ENCODE results near the gene STAMBP. TPM values are rescaled to one million over a fixed set of nuclear protein-coding genes. Genes with fewer than 3 reads are reported as not detected.

STAMBP gene
- total RNA-seq, 2 experiments from 2014 or later = 80.5 to 80.7 TPM

DNA sequence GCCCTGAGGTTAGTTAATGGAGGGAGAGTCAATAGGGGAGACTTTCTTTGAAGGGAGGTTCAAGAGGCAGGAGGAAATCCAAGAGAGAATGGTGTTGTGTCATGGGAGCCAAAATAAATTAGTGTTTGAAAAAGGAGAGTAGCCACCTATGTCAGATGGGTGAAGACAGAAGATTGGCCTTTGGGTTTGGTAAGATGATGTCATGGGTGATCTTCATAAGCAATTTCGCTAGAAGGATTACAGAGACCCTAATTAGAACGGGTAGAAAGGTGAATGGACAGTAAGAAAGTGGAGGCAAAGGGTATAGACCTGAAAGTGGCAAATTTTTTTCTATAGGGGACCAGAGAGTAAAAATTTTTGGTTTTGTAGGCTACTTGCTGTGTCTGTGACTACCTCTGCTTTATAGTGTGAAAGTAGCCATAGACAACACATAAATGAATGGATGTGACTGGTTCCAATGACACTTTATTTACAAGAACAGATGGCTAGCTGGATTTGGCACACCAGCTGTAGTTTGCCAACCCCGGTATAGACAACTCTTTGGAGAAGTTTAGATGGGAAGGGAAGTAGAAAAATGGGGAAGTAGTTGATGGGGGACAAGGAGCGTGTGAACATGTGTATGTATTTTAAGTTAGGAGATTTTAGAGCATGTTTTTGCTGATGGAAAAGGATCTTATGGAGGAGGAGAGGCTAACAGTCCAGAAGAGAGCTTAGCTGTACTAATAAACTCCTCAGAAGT is 9.3 kb downstream of the STAMBP start:
- H3K4me1 Mint-ChIP-seq (ENCODE audit: low read depth) = peaks cover 24% of the 10 kb centered on the region
- peaks cover 31% of the 10 kb centered on the region for H3K36me3 Mint-ChIP-seq (ENCODE audit: low read depth)
- no peak for DNase-seq
- H3K27me3 Mint-ChIP-seq (ENCODE audit: low read depth) = no peaks in the 10 kb centered on the region
- intact Hi-C loops (cut with micrococcal nuclease) = no loop called here
- CTCF ChIA-PET = interaction anchor here (0.9 to 2.1 kb wide), 2 partner anchors 12 to 309 kb away, joined by 3 to 6 read pairs; no protein-coding TSS in a partner anchor
- no peaks in the 10 kb centered on the region for H3K9me3 Mint-ChIP-seq
- H3K4me3 Mint-ChIP-seq = no peak overlapping the region
- no peak overlapping the region for H3K27ac Mint-ChIP-seq

DNA sequence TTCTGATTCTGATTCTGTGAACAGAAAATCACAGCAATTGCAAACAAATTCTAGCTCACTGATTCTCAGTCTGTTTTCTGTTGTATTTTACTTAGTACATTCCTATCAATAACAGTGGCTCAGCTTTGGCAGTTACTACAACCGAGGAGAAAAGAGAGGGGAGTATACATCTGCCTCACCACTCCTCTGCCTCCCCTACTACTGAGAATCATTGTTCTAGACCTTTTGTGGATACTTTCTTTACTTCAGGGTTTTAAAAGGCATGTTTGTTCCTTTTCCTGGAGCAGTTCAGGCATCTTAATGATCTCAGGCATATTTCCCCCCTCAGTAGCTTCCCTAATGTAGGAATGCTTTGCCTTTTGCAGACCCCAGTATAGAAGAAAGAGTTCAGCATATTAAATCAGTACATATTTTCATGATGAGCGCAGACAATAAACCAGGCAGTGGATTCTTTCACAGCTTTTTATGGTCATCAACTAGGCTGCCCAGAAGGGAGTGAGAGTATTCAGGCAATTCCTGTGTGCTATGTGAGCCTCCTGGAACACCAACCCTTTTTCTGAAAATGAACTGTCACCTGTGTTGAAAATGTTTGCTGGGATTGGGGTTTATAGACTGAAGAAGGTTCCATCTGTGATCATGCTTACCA is 10.3 kb downstream of the STAMBP start:
- Mint-ChIP-seq H3K9me3 (no peaks in the 10 kb centered on the region), H3K27me3 (ENCODE audit: low read depth) (no peaks in the 10 kb centered on the region), H3K27ac (no peak overlapping the region), H3K4me3 (no peak overlapping the region), H3K4me1 (ENCODE audit: low read depth) (peaks cover 24% of the 10 kb centered on the region), H3K36me3 (ENCODE audit: low read depth) (peaks cover 30% of the 10 kb centered on the region)
- CTCF ChIA-PET = interaction anchor here (0.9 to 2.2 kb wide), 4 partner anchors 11 to 308 kb away, joined by 3 to 9 read pairs (median 7); partner anchors contain the start of gene STAMBP
- intact Hi-C loops (cut with micrococcal nuclease) = no loop called here
- no peak for DNase-seq

DNA sequence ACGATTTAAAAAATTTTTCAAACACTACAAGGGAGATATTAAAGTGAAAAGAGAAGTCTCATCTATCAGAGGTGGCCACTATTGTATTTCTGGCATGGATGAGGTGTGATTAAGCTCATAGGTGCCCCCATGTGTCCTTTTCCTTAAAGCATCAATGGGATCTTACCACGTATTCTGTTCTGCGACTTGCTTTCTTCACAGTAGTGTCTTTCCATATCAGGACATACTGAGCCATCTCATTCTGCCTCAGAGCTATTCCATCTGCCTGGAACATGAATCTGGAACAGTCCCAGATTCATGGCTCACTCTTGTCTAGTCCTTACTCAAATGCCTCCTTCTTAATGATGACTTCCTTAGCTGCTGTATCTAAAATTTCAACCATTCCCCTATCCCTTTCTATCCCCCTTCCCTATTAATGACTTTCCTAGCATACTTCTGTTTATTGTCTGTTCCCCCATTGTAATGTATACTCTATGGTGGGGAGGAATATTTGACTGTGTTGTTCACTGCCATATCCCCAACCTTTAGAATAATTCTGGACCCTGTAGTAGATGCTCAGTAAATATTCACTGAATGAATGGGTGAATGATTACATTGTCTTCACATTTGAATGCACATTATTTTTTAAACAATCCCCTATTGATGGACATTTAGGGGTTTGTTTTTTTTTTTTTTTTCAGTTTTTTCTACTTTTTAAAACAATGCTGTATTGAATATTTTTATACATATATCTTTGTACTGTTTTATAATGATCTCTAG is 11.1 kb downstream of the STAMBP start:
- no peak overlapping the region for H3K27ac Mint-ChIP-seq
- H3K4me1 Mint-ChIP-seq (ENCODE audit: low read depth) = peaks cover 21% of the 10 kb centered on the region
- intact Hi-C loops (cut with micrococcal nuclease) = no loop called here
- no peak for DNase-seq
- no peaks in the 10 kb centered on the region for H3K9me3 Mint-ChIP-seq
- peaks cover 32% of the 10 kb centered on the region for H3K36me3 Mint-ChIP-seq (ENCODE audit: low read depth)
- no peak overlapping the region for H3K4me3 Mint-ChIP-seq
- no peaks in the 10 kb centered on the region for H3K27me3 Mint-ChIP-seq (ENCODE audit: low read depth)
- CTCF ChIA-PET = interaction anchor here (1.5 to 2.2 kb wide), 3 partner anchors 12 to 307 kb away, joined by 6 to 9 read pairs (median 8); partner anchors contain the start of gene STAMBP

- CTCF ChIA-PET = interaction anchor here (0.6 to 0.9 kb wide), 2 partner anchors 314 to 336 kb away, joined by 3 to 4 read pairs; partner anchors contain the start of gene MOB1A
- H3K27ac Mint-ChIP-seq = no peak overlapping the region
- H3K4me3 Mint-ChIP-seq = no peak overlapping the region
- H3K9me3 Mint-ChIP-seq = no peaks in the 10 kb centered on the region
- H3K4me1 Mint-ChIP-seq (ENCODE audit: low read depth) = peaks cover 18% of the 10 kb centered on the region
- peaks cover 40% of the 10 kb centered on the region for H3K36me3 Mint-ChIP-seq (ENCODE audit: low read depth)
- intact Hi-C loops (cut with micrococcal nuclease) = no loop called here
- H3K27me3 Mint-ChIP-seq (ENCODE audit: low read depth) = no peaks in the 10 kb centered on the region
- no peak for DNase-seq
Observed at GRCh38 chr2:73841912-73842738, 13.4 kb downstream of the STAMBP start.

DNA sequence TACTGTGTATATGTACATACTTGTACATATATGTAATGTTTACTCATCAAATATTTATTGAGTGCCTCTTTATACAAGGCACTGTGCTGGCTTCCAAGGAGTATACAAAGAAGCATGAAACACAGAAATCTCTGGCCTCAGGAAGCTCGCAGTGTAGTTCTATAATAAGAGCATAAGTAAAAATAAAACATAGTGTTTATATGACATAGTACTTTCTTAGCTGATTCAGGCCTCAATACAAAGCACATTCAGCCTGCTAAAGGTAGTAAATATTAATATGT is 13.9 kb downstream of the STAMBP start:
- no peak overlapping the region for H3K4me3 Mint-ChIP-seq
- H3K27me3 Mint-ChIP-seq (ENCODE audit: low read depth) = no peaks in the 10 kb centered on the region
- no peaks in the 10 kb centered on the region for H3K9me3 Mint-ChIP-seq
- CTCF ChIA-PET = no interaction called here
- no peak overlapping the region for H3K27ac Mint-ChIP-seq
- DNase-seq = no peak
- H3K4me1 Mint-ChIP-seq (ENCODE audit: low read depth) = peaks cover 17% of the 10 kb centered on the region
- peaks cover 42% of the 10 kb centered on the region for H3K36me3 Mint-ChIP-seq (ENCODE audit: low read depth)
- intact Hi-C loops (cut with micrococcal nuclease) = no loop called here

DNA sequence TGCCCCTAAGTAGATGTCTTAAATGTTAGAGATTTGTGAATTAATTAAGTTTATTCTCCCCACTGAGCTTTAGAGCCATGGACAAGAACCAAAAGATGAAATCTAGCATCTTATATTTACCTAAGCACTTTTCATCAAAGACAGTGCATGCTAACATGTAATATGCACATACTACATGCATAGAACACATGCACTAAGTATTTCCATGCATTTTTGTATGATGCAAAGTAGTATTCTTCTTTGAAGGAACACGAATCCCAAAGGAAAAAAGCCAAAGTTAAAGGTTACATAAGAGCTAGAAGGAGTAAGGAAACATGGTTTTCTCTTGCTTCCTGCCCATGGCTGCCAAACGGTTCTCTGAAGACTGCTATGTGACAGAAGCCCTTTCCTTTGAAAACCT is 15.3 kb downstream of the STAMBP start:
- intact Hi-C loops (cut with micrococcal nuclease) = no loop called here
- H3K4me3 Mint-ChIP-seq = no peak overlapping the region
- CTCF ChIA-PET = interaction anchor here (1.6 kb wide), 1 partner anchor 17 kb away, joined by 6 read pairs; no protein-coding TSS in a partner anchor
- peaks cover 39% of the 10 kb centered on the region for H3K36me3 Mint-ChIP-seq (ENCODE audit: low read depth)
- no peak for DNase-seq
- no peaks in the 10 kb centered on the region for H3K9me3 Mint-ChIP-seq
- H3K4me1 Mint-ChIP-seq (ENCODE audit: low read depth) = peaks cover 10% of the 10 kb centered on the region
- no peak overlapping the region for H3K27ac Mint-ChIP-seq
- H3K27me3 Mint-ChIP-seq (ENCODE audit: low read depth) = no peaks in the 10 kb centered on the region

- H3K36me3 Mint-ChIP-seq (ENCODE audit: low read depth) = peaks cover 34% of the 10 kb centered on the region
- H3K4me3 Mint-ChIP-seq = no peak overlapping the region
- H3K27me3 Mint-ChIP-seq (ENCODE audit: low read depth) = no peaks in the 10 kb centered on the region
- DNase-seq = no peak
- H3K9me3 Mint-ChIP-seq = no peaks in the 10 kb centered on the region
- H3K4me1 Mint-ChIP-seq (ENCODE audit: low read depth) = peaks cover 5% of the 10 kb centered on the region
- CTCF ChIA-PET = no interaction called here
- H3K27ac Mint-ChIP-seq = no peak overlapping the region
- intact Hi-C loops (cut with micrococcal nuclease) = no loop called here
Observed at GRCh38 chr2:73850009-73850408, 21.2 kb downstream of the STAMBP start.

- Mint-ChIP-seq H3K4me1 (ENCODE audit: low read depth) (peaks cover 5% of the 10 kb centered on the region), H3K27me3 (ENCODE audit: low read depth) (no peaks in the 10 kb centered on the region), H3K36me3 (ENCODE audit: low read depth) (peaks cover 36% of the 10 kb centered on the region), H3K4me3 (no peak overlapping the region), H3K27ac (no peak overlapping the region), H3K9me3 (no peaks in the 10 kb centered on the region)
- intact Hi-C loops (cut with micrococcal nuclease) = no loop called here
- CTCF ChIA-PET = interaction anchor here (0.7 to 1.9 kb wide), 3 partner anchors 23 to 155 kb away, joined by 5 to 8 read pairs (median 5); no protein-coding TSS in a partner anchor
- no peak for DNase-seq
Observed at GRCh38 chr2:73851274-73851673, 22.5 kb downstream of the STAMBP start.

DNA sequence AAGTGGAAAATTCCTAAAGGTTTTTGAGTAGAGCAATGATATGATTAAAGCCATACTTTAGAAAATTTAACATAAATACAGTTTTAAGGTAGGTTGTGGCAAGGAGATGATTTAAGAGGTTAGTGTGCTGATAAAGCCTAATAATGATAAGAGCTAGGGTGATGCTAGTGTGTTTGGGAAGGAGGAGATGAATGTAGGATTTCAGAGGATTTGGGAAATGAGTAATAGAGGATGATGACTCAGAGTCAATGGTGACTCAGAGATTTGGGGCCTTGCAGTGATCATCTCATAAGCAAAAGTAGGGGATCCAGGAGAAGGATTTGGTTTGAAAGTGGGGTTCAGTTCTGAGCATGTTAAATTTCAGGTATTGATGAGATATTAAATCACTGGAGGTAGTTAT is 23.3 kb downstream of the STAMBP start:
- peaks cover 37% of the 10 kb centered on the region for H3K36me3 Mint-ChIP-seq (ENCODE audit: low read depth)
- intact Hi-C loops (cut with micrococcal nuclease) = loop anchor here (1.0 kb wide), 1 partner anchor 21 kb away; no protein-coding TSS in a partner anchor
- no peak overlapping the region for H3K4me3 Mint-ChIP-seq
- no peak overlapping the region for H3K27ac Mint-ChIP-seq
- CTCF ChIA-PET = interaction anchor here (0.7 to 1.9 kb wide), 3 partner anchors 24 to 154 kb away, joined by 5 to 8 read pairs (median 5); no protein-coding TSS in a partner anchor
- H3K9me3 Mint-ChIP-seq = no peaks in the 10 kb centered on the region
- no peak for DNase-seq
- peaks cover 5% of the 10 kb centered on the region for H3K4me1 Mint-ChIP-seq (ENCODE audit: low read depth)
- H3K27me3 Mint-ChIP-seq (ENCODE audit: low read depth) = no peaks in the 10 kb centered on the region

DNA sequence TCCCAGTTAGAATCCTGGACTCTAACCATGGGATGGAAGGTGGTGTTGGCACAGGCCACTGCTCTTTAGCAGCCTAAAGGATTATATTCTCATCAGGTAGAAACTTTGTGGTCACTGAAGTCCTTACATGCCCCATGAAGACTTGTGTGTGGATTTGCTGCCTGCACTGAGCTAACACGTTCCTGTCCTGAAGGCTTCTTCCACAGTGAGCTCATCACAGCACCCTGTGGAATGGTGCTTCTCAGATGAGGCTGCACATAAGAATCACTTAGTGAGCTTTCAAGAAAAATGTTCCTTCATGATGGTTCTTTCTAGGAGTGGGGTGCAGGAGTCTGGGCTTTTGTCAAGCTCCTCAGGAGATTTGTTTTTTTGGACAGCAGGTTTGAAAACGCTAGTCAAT is 26.8 kb downstream of the STAMBP start:
- Mint-ChIP-seq H3K9me3 (no peaks in the 10 kb centered on the region), H3K27ac (no peak overlapping the region), H3K36me3 (ENCODE audit: low read depth) (peaks cover 47% of the 10 kb centered on the region), H3K4me3 (no peak overlapping the region), H3K27me3 (ENCODE audit: low read depth) (no peaks in the 10 kb centered on the region), H3K4me1 (ENCODE audit: low read depth) (peaks cover 21% of the 10 kb centered on the region)
- intact Hi-C loops (cut with micrococcal nuclease) = no loop called here
- no peak for DNase-seq
- CTCF ChIA-PET = interaction anchor here (0.8 kb wide), 1 partner anchor 31 kb away, joined by 3 read pairs; no protein-coding TSS in a partner anchor

GRCh38 chr2:73856214-73856613 is 27.5 kb downstream of the STAMBP start:
- no peaks in the 10 kb centered on the region for H3K27me3 Mint-ChIP-seq (ENCODE audit: low read depth)
- no peak overlapping the region for H3K4me3 Mint-ChIP-seq
- no peak for DNase-seq
- peaks cover 50% of the 10 kb centered on the region for H3K36me3 Mint-ChIP-seq (ENCODE audit: low read depth)
- intact Hi-C loops (cut with micrococcal nuclease) = no loop called here
- H3K9me3 Mint-ChIP-seq = no peaks in the 10 kb centered on the region
- peaks cover 18% of the 10 kb centered on the region for H3K4me1 Mint-ChIP-seq (ENCODE audit: low read depth)
- CTCF ChIA-PET = interaction anchor here (0.8 kb wide), 1 partner anchor 32 kb away, joined by 3 read pairs; no protein-coding TSS in a partner anchor
- H3K27ac Mint-ChIP-seq = no peak overlapping the region
